Uterus (tissue), 2 donors: ENCODE results near the gene C19orf73.

Experiments
- POLR2A ChIP-seq, 2 donors: fragments of 450-650 bp; IDR thresholded peaks; one replicate each; pipeline ENCODE4 v1.6.1; 2016; ENCODE audit warnings: antibody characterized with exemption in 2 of 2, mild to moderate bottlenecking in 1 of 2, moderate library complexity in 1 of 2
- TF ChIP-seq, protein P1 (sequence below), 4 experiments: fragments of 200-600 bp in 2 of 4; fragments of 450-650 bp in 2 of 4; sonication (generic) in 2 of 4; IDR thresholded peaks; one replicate each; pipeline ENCODE4 v1.5.1; 2016 to 2019; ENCODE audit warnings: antibody characterized with exemption in 4 of 4, mild to moderate bottlenecking in 2 of 4, moderate library complexity in 1 of 4

DNA sequence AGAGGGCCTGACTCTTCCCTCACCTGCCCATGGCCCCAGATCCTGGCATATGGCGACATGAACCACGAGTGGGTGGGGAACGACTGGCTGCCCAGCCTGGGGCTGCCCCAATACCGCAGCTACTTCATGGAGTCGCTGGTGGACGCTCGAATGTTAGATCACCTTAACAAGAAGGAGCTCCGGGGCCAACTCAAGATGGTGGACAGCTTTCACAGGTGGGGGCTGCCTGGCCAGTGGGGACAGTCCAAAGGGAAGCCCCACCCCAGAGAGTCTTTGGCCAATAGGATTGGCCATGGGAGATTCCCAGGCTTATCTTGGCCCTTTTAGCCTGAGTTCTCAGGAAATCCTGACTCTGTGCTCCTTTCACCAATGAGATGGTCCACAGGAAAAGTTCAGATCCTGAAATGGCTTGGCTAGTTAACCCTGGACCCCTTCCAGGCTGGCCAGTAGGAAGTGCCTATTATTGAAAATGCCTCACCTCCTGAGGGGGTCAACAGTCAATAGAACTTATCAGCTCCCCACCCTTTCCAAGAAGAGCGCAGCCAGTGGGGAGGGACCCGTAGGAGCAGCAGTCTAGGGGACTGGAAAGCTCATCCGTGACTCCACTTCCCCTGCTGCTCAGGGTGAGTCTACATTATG, 29.2 kb upstream of the C19orf73 start:
- TF ChIP-seq POLR2A (IDR thresholded peaks at IDR 0.05) = no peak
- TF ChIP-seq, protein P1, sequence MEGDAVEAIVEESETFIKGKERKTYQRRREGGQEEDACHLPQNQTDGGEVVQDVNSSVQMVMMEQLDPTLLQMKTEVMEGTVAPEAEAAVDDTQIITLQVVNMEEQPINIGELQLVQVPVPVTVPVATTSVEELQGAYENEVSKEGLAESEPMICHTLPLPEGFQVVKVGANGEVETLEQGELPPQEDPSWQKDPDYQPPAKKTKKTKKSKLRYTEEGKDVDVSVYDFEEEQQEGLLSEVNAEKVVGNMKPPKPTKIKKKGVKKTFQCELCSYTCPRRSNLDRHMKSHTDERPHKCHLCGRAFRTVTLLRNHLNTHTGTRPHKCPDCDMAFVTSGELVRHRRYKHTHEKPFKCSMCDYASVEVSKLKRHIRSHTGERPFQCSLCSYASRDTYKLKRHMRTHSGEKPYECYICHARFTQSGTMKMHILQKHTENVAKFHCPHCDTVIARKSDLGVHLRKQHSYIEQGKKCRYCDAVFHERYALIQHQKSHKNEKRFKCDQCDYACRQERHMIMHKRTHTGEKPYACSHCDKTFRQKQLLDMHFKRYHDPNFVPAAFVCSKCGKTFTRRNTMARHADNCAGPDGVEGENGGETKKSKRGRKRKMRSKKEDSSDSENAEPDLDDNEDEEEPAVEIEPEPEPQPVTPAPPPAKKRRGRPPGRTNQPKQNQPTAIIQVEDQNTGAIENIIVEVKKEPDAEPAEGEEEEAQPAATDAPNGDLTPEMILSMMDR (IDR thresholded peaks at IDR 0.05) = no peak
